H9 (cell line): ENCODE results near the gene DCLRE1C. TPM values are rescaled to one million over a fixed set of nuclear protein-coding genes. Genes with fewer than 3 reads are reported as not detected.

Experiments
- DNase-seq: peaks from one replicate; pipeline ENCODE4 v3.0.0-alpha.2; 2017
- H2AFZ ChIP-seq: one replicate; pipeline ENCODE4 v1.6.1; 2013; ENCODE audit warnings: mild to moderate bottlenecking, low read length, control low read depth, moderate library complexity
- H2AK5ac ChIP-seq: 2 replicates; pipeline ENCODE4 v1.6.1; 2013; ENCODE audit warnings: low read length, control low read depth, mixed read lengths; ENCODE audit not compliant: insufficient read length
- H2BK120ac ChIP-seq: one replicate; pipeline ENCODE4 v1.6.1; 2013; ENCODE audit warnings: low read depth, mild to moderate bottlenecking, low read length, control low read depth, inconsistent platforms; ENCODE audit not compliant: poor library complexity, severe bottlenecking
- H2BK12ac ChIP-seq: 2 replicates; pipeline ENCODE4 v1.6.1; 2013; ENCODE audit warnings: low read length, control low read depth, mixed read lengths, low read depth; ENCODE audit not compliant: insufficient read length
- H2BK15ac ChIP-seq: 2 replicates; pipeline ENCODE4 v1.6.1; 2013; ENCODE audit warnings: low read depth, low read length, control low read depth
- H2BK20ac ChIP-seq: one replicate; pipeline ENCODE4 v1.6.1; 2013; ENCODE audit warnings: low read depth, mild to moderate bottlenecking, low read length, control low read depth, inconsistent platforms; ENCODE audit not compliant: poor library complexity, severe bottlenecking
- H2BK5ac ChIP-seq: 2 replicates; pipeline ENCODE4 v1.6.1; 2013; ENCODE audit warnings: low read length, control low read depth, mixed read lengths; ENCODE audit not compliant: insufficient read length
- H3K14ac ChIP-seq: 2 replicates; pipeline ENCODE4 v1.6.1; 2013; ENCODE audit warnings: low read length, control low read depth; ENCODE audit not compliant: insufficient read depth
- H3K18ac ChIP-seq: 2 replicates; pipeline ENCODE4 v1.6.1; 2013; ENCODE audit warnings: low read depth, mild to moderate bottlenecking, mixed read lengths, low read length, control low read depth; ENCODE audit not compliant: insufficient read length
- H3K23ac ChIP-seq: 2 replicates; pipeline ENCODE4 v1.6.1; 2013; ENCODE audit warnings: low read length, control low read depth, mixed read lengths, low read depth; ENCODE audit not compliant: insufficient read length
- H3K23me2 ChIP-seq: 2 replicates; pipeline ENCODE4 v1.6.1; 2013; ENCODE audit warnings: low read depth, mild to moderate bottlenecking, mixed read lengths, low read length, control low read depth; ENCODE audit not compliant: insufficient read length, poor library complexity, severe bottlenecking
- H3K27ac ChIP-seq: 2 replicates; pipeline ENCODE4 v1.5.1; 2013; ENCODE audit warnings: low read length, control low read depth, mixed read lengths, low read depth; ENCODE audit not compliant: insufficient read length
- H3K27me3 ChIP-seq: 2 replicates; pipeline ENCODE4 v1.6.1; 2013; ENCODE audit warnings: low read length, control low read depth, inconsistent platforms; ENCODE audit not compliant: insufficient read depth
- H3K4ac ChIP-seq: 2 replicates; pipeline ENCODE4 v1.6.1; 2013; ENCODE audit warnings: low read depth, mild to moderate bottlenecking, control low read depth, inconsistent platforms, low read length, moderate library complexity
- H3K4me1 ChIP-seq: 2 replicates; pipeline ENCODE4 v1.6.1; 2013; ENCODE audit warnings: low read length, control low read depth, inconsistent platforms; ENCODE audit not compliant: insufficient read depth
- H3K4me2 ChIP-seq: 2 replicates; pipeline ENCODE4 v1.6.1; 2013; ENCODE audit warnings: low read length, control low read depth, mixed read lengths; ENCODE audit not compliant: insufficient read length, insufficient read depth
- H3K56ac ChIP-seq: 2 replicates; pipeline ENCODE4 v1.6.1; 2013; ENCODE audit warnings: low read depth, mild to moderate bottlenecking, mixed read lengths, low read length, control low read depth; ENCODE audit not compliant: insufficient read length
- H3K79me1 ChIP-seq: 2 replicates; pipeline ENCODE4 v1.6.1; 2013; ENCODE audit warnings: low read depth, mild to moderate bottlenecking, moderate library complexity, low read length, control low read depth, inconsistent platforms; ENCODE audit not compliant: insufficient read depth, poor library complexity, severe bottlenecking
- H3K79me2 ChIP-seq: 2 replicates; pipeline ENCODE4 v1.6.1; 2013; ENCODE audit warnings: low read length, control low read depth, inconsistent platforms; ENCODE audit not compliant: insufficient read depth
- H3K9ac ChIP-seq: 2 replicates; pipeline ENCODE4 v1.6.1; 2013; ENCODE audit warnings: low read length, control low read depth, mixed read lengths; ENCODE audit not compliant: insufficient read length; ENCODE audit errors: extremely low read depth
- H3K9me3 ChIP-seq: one replicate; pipeline ENCODE4 v1.6.1; 2013; ENCODE audit warnings: low read depth, low read length, inconsistent platforms; ENCODE audit not compliant: control insufficient read depth
- H3T11ph ChIP-seq: one replicate; pipeline ENCODE4 v1.6.1; 2013; ENCODE audit warnings: mild to moderate bottlenecking, low read length, control low read depth, inconsistent platforms
- H4K20me1 ChIP-seq: one replicate; pipeline ENCODE4 v1.6.1; 2013; ENCODE audit not compliant: control insufficient read depth, insufficient read length, insufficient read depth
- H4K5ac ChIP-seq: 2 replicates; pipeline ENCODE4 v1.6.1; 2013; ENCODE audit warnings: low read depth, mild to moderate bottlenecking, mixed read lengths, low read length, control low read depth; ENCODE audit not compliant: insufficient read length
- H4K8ac ChIP-seq: replicated peaks from 2 replicates; pipeline ENCODE4 v1.6.1; 2013; ENCODE audit warnings: low read length, control low read depth, mixed read lengths, low read depth; ENCODE audit not compliant: insufficient read length
- H4K91ac ChIP-seq: 2 replicates; pipeline ENCODE4 v1.6.1; 2013; ENCODE audit warnings: low read depth, mild to moderate bottlenecking, moderate library complexity, mixed read lengths, low read length, control low read depth; ENCODE audit not compliant: insufficient read length
- H3K27ac Mint-ChIP-seq, 3 experiments: 2 replicates in 2 of 3; 3 replicates in 1 of 3; pipeline ENCODE4 v1.8.0; 2020 to 2021; ENCODE audit warnings: mixed read lengths in 3 of 3, mild to moderate bottlenecking in 1 of 3, moderate library complexity in 1 of 3
- H3K27me3 Mint-ChIP-seq: 2 replicates; pipeline ENCODE4 v1.8.0; 2021; ENCODE audit warnings: low read depth, mild to moderate bottlenecking, moderate library complexity, mixed read lengths
- H3K36me3 Mint-ChIP-seq, 3 experiments: 2 replicates in 2 of 3; 3 replicates in 1 of 3; pipeline ENCODE4 v1.8.0; 2020 to 2021; ENCODE audit warnings: low read depth in 3 of 3, mixed read lengths in 3 of 3; ENCODE audit not compliant: insufficient read depth in 1 of 3
- H3K4me1 Mint-ChIP-seq, 2 experiments: 2 replicates each; pipeline ENCODE4 v1.8.0; 2020; ENCODE audit warnings: mixed read lengths in 2 of 2
- H3K4me3 Mint-ChIP-seq, 2 experiments: 2 replicates in 1 of 2; 3 replicates in 1 of 2; pipeline ENCODE4 v1.8.0; 2020 to 2021; ENCODE audit warnings: mild to moderate bottlenecking in 2 of 2, mixed read lengths in 2 of 2, moderate library complexity in 1 of 2
- H3K9me3 Mint-ChIP-seq, 2 experiments: 2 replicates in 1 of 2; 3 replicates in 1 of 2; pipeline ENCODE4 v1.8.0; 2020; ENCODE audit warnings: mild to moderate bottlenecking in 2 of 2, mixed read lengths in 2 of 2, moderate library complexity in 1 of 2
- WGBS: extraction: QIAGEN DNeasy Blood & Tissue Kit; methylation state at CpG from one replicate; pipeline ENCODE4 v1.1.7; 2013; ENCODE audit warnings: missing lambda C conversion rate, low lambda C conversion rate, mixed read lengths; ENCODE audit not compliant: insufficient read length; ENCODE audit errors: extremely low coverage; 5-methylcytosine and 5-hydroxymethylcytosine counted together
- total RNA-seq: library from RNA; stranded (reverse); gene quantifications from 2 replicates; pipeline ENCODE4 v1.2.1, GENCODE V29; 2021
- TF ChIP-seq, protein P1 (sequence below): fragments of 200-600 bp; sonication (generic); conservative IDR thresholded peaks from 3 replicates; pipeline ENCODE4 v1.8.0; 2021; ENCODE audit warnings: antibody characterized with exemption, mild to moderate bottlenecking

Gene DCLRE1C
- total RNA-seq, 1 experiment from 2014 or later, result 15.2 TPM

DNA sequence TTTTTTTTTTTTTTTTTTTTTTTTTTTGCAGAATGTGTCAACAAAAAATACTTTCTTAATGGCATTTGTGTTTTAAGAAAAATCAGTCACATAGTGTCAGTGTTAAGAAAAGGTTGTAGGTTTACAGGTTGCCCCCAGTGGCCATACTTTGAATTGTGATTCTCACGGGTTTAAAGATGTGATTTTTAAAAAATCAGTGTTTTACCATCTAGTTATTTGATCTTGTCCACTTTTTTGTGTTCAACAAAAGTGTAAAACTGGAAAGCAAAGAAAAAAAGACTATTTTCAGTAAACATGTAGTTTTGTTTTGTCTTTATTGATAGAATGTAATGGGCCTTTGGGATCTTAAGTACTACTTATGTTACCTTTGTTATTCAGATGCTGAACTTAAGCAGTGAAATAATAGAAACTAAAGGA lies 49.6 kb downstream of the DCLRE1C start:
- Histone ChIP-seq H3K14ac (no peak overlapping the region), H3K56ac (no peak overlapping the region), H2BK120ac (no peak overlapping the region), H4K91ac (no peak overlapping the region), H3K9me3 (no peaks in the 10 kb centered on the region), H3K27me3 (no peaks in the 10 kb centered on the region), H3K9ac (no peak overlapping the region), H2BK15ac (no peak overlapping the region), H3K23ac (no peak overlapping the region), H4K8ac (no peak overlapping the region), H2AK5ac (no peak overlapping the region), H3K4ac (no peak overlapping the region), H3K4me2 (no peak overlapping the region), H2BK5ac (no peak overlapping the region), H3T11ph (no peak overlapping the region), H3K79me2 (no peaks in the 10 kb centered on the region), H4K20me1 (no peaks in the 10 kb centered on the region), H3K4me1 (no peaks in the 10 kb centered on the region), H3K23me2 (no peaks in the 10 kb centered on the region), H3K79me1 (no peaks in the 10 kb centered on the region), H2AFZ (no peak overlapping the region), H4K5ac (no peak overlapping the region), H2BK20ac (no peak overlapping the region), H2BK12ac (no peak overlapping the region), H3K18ac (no peak overlapping the region), H3K27ac (no peak overlapping the region)
- no peak overlapping the region for H3K4me3 Mint-ChIP-seq
- no CpG with 5 or more reads among the region's 1 CpG for WGBS
- peaks cover 3 to 6% of the 10 kb centered on the region in 2 experiments for H3K4me1 Mint-ChIP-seq
- no peak for DNase-seq
- H3K9me3 Mint-ChIP-seq, result peaks cover 3 to 6% of the 10 kb centered on the region in 2 experiments; a peak in 3 of 5 replicates
- no peaks in the 10 kb centered on the region for H3K27me3 Mint-ChIP-seq
- H3K27ac Mint-ChIP-seq, result peak overlapping the region in 1 of 3 experiments; percentile 55; a peak in 1 of 7 replicates
- TF ChIP-seq, protein P1, sequence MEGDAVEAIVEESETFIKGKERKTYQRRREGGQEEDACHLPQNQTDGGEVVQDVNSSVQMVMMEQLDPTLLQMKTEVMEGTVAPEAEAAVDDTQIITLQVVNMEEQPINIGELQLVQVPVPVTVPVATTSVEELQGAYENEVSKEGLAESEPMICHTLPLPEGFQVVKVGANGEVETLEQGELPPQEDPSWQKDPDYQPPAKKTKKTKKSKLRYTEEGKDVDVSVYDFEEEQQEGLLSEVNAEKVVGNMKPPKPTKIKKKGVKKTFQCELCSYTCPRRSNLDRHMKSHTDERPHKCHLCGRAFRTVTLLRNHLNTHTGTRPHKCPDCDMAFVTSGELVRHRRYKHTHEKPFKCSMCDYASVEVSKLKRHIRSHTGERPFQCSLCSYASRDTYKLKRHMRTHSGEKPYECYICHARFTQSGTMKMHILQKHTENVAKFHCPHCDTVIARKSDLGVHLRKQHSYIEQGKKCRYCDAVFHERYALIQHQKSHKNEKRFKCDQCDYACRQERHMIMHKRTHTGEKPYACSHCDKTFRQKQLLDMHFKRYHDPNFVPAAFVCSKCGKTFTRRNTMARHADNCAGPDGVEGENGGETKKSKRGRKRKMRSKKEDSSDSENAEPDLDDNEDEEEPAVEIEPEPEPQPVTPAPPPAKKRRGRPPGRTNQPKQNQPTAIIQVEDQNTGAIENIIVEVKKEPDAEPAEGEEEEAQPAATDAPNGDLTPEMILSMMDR, result peak; percentile 71
- H3K36me3 Mint-ChIP-seq, result peaks cover 53 to 85% (median 84%) of the 10 kb centered on the region in 3 experiments
